ENCODE results near the gene LEFTY1. TPM values are rescaled to one million over a fixed set of nuclear protein-coding genes. Genes with fewer than 3 reads are reported as not detected.

Gene LEFTY1
- total and polyA plus RNA-seq, 2 of the 4 experiments (the other 2 are of a cell fraction) = not detected

DNA sequence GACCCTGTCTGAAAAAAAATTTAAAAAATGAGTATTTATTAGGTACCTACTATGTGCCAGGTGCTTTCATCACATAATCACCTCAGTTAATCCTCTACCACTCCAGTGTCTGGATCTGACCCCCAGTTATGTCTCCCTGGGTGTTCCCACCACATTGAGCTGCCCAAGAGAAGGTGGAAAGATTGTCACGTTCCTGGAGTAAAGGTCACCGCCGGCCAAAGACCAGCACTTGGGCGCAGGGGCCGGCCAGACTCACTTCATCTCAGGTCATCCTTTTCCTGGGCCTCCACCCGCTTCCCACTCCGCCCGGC, 34.4 kb upstream of the LEFTY1 start:
- Histone ChIP-seq H3K4me3 (ENCODE audit: insufficient read depth, low read depth, low read length) (peak overlapping the region; percentile 63), H4K8ac (ENCODE audit: low read depth in 2 of 2, low read length in 2 of 2) (peak overlapping the region; percentile 65 to 100; a peak in 2 of 4 replicates), H3K18ac (ENCODE audit: low read depth, low read length) (no peak overlapping the region), H3K9me1 (ENCODE audit: insufficient read depth, low read length) (peaks cover 19% of the 10 kb centered on the region), H3K4ac (ENCODE audit: low read depth, low read length) (peak overlapping the region; percentile 71), H4K91ac (ENCODE audit: insufficient read depth, low read depth, low read length) (peak overlapping the region; percentile 64), H3K79me1 (ENCODE audit: low read depth in 1 of 2, low read length in 2 of 2) (peaks cover 17 to 43% of the 10 kb centered on the region in 2 experiments), H3K27me3 (ENCODE audit: control insufficient read depth, insufficient read depth, low read length) (no peaks in the 10 kb centered on the region), H3K4me1 (ENCODE audit: control insufficient read depth, insufficient read depth, low read length) (peaks cover 5% of the 10 kb centered on the region; the same call in 1 of the 2 replicates), H2AK5ac (ENCODE audit: low read depth, low read length) (peak overlapping the region; percentile 29), H2BK15ac (ENCODE audit: low read depth, low read length) (no peak overlapping the region), H3K23ac (ENCODE audit: low read depth, low read length) (peak overlapping the region; percentile 57; the same call in 1 of the 2 replicates), H2BK5ac (ENCODE audit: low read depth, low read length, poor library complexity, severe bottlenecking) (peak overlapping the region; percentile 54), H2AK9ac (replicated peaks; ENCODE audit: low read depth, low read length, poor library complexity) (peak overlapping the region; percentile 98), H2BK20ac (ENCODE audit: low read depth, low read length) (no peak overlapping the region), H2AFZ (replicated peaks; ENCODE audit: low read length, poor library complexity) (peak overlapping the region; percentile 93), H3K14ac (replicated peaks; ENCODE audit: low read depth, low read length) (peak overlapping the region; percentile 62), H3K27ac (ENCODE audit: insufficient read depth, low read length) (peak overlapping the region; percentile 87), H2BK120ac (ENCODE audit: low read depth, low read length) (no peak overlapping the region), H3K36me3 (ENCODE audit: control insufficient read depth, insufficient read depth, low read length) (peaks cover 18% of the 10 kb centered on the region), H3K56ac (ENCODE audit: extremely low read depth, insufficient read depth, low read length) (peak overlapping the region; percentile 33), H3K9ac (ENCODE audit: low read depth, low read length) (peak overlapping the region; percentile 89), H4K5ac (ENCODE audit: low read depth, low read length) (no peak overlapping the region), H4K20me1 (ENCODE audit: insufficient read depth, low read length) (peaks cover 6% of the 10 kb centered on the region), H3K4me2 (ENCODE audit: low read depth, low read length) (peak overlapping the region; percentile 84), H3K9me3 (ENCODE audit: control insufficient read depth, insufficient read depth, low read length) (no peaks in the 10 kb centered on the region)
- ATAC-seq (ENCODE audit: low read depth) (no peak; the same call in 1 of the 2 replicates), DNase-seq (no peak)
- in situ Hi-C loops (cut with MboI; ENCODE audit: low sequenced_read_pairs) = no loop called here
- ChIA-PET POLR2A (ENCODE audit: unreplicated experiment) (interaction anchor here (0.6 kb wide), 1 partner anchor 230 kb away, joined by 4 read pairs; no protein-coding TSS in a partner anchor), CTCF (interaction anchor here (1.3 kb wide), 1 partner anchor 449 kb away, joined by 6 read pairs; no protein-coding TSS in a partner anchor)
- dilution Hi-C loops (cut with HindIII; ENCODE audit: low sequenced_read_pairs, unreplicated experiment) = no loop called here
- intact Hi-C loops (cut with micrococcal nuclease) = loop anchor here (5.0 kb wide), 2 partner anchors 54 to 266 kb away; no protein-coding TSS in a partner anchor
- WGBS, 2 experiments (ENCODE audit: extremely low coverage in 2 of 2, insufficient read length in 1 of 2) = no CpG with 5 or more reads among the region's 8 CpGs
- TF ChIP-seq CHD1 (IDR thresholded peaks at IDR 0.05; ENCODE audit: low read depth, low read length) = no peak
- TF ChIP-seq BHLHE40 (IDR thresholded peaks at IDR 0.05; ENCODE audit: low read depth, low read length) = peak; percentile 32; the same call in 1 of the 2 replicates
- no TSS peak for BruUV-seq (replicated peaks)
